H9 (cell line): ENCODE data around the gene LMTK3. TPM values are rescaled to one million over a fixed set of nuclear protein-coding genes. Genes with fewer than 3 reads are reported as not detected.

Experiments used
- DNase-seq: peaks from one replicate; pipeline ENCODE4 v3.0.0-alpha.2; 2017
- H2AFZ ChIP-seq: one replicate; pipeline ENCODE4 v1.6.1; 2013; ENCODE audit warnings: mild to moderate bottlenecking, low read length, control low read depth, moderate library complexity
- H2AK5ac ChIP-seq: 2 replicates; pipeline ENCODE4 v1.6.1; 2013; ENCODE audit warnings: low read length, control low read depth, mixed read lengths; ENCODE audit not compliant: insufficient read length
- H2BK120ac ChIP-seq: one replicate; pipeline ENCODE4 v1.6.1; 2013; ENCODE audit warnings: low read depth, mild to moderate bottlenecking, low read length, control low read depth, inconsistent platforms; ENCODE audit not compliant: poor library complexity, severe bottlenecking
- H2BK12ac ChIP-seq: 2 replicates; pipeline ENCODE4 v1.6.1; 2013; ENCODE audit warnings: low read length, control low read depth, mixed read lengths, low read depth; ENCODE audit not compliant: insufficient read length
- H2BK15ac ChIP-seq: 2 replicates; pipeline ENCODE4 v1.6.1; 2013; ENCODE audit warnings: low read depth, low read length, control low read depth
- H2BK20ac ChIP-seq: one replicate; pipeline ENCODE4 v1.6.1; 2013; ENCODE audit warnings: low read depth, mild to moderate bottlenecking, low read length, control low read depth, inconsistent platforms; ENCODE audit not compliant: poor library complexity, severe bottlenecking
- H2BK5ac ChIP-seq: 2 replicates; pipeline ENCODE4 v1.6.1; 2013; ENCODE audit warnings: low read length, control low read depth, mixed read lengths; ENCODE audit not compliant: insufficient read length
- H3K14ac ChIP-seq: 2 replicates; pipeline ENCODE4 v1.6.1; 2013; ENCODE audit warnings: low read length, control low read depth; ENCODE audit not compliant: insufficient read depth
- H3K18ac ChIP-seq: 2 replicates; pipeline ENCODE4 v1.6.1; 2013; ENCODE audit warnings: low read depth, mild to moderate bottlenecking, mixed read lengths, low read length, control low read depth; ENCODE audit not compliant: insufficient read length
- H3K23ac ChIP-seq: 2 replicates; pipeline ENCODE4 v1.6.1; 2013; ENCODE audit warnings: low read length, control low read depth, mixed read lengths, low read depth; ENCODE audit not compliant: insufficient read length
- H3K23me2 ChIP-seq: 2 replicates; pipeline ENCODE4 v1.6.1; 2013; ENCODE audit warnings: low read depth, mild to moderate bottlenecking, mixed read lengths, low read length, control low read depth; ENCODE audit not compliant: insufficient read length, poor library complexity, severe bottlenecking
- H3K27ac ChIP-seq: 2 replicates; pipeline ENCODE4 v1.5.1; 2013; ENCODE audit warnings: low read length, control low read depth, mixed read lengths, low read depth; ENCODE audit not compliant: insufficient read length
- H3K27me3 ChIP-seq: 2 replicates; pipeline ENCODE4 v1.6.1; 2013; ENCODE audit warnings: low read length, control low read depth, inconsistent platforms; ENCODE audit not compliant: insufficient read depth
- H3K4ac ChIP-seq: 2 replicates; pipeline ENCODE4 v1.6.1; 2013; ENCODE audit warnings: low read depth, mild to moderate bottlenecking, control low read depth, inconsistent platforms, low read length, moderate library complexity
- H3K4me1 ChIP-seq: 2 replicates; pipeline ENCODE4 v1.6.1; 2013; ENCODE audit warnings: low read length, control low read depth, inconsistent platforms; ENCODE audit not compliant: insufficient read depth
- H3K4me2 ChIP-seq: 2 replicates; pipeline ENCODE4 v1.6.1; 2013; ENCODE audit warnings: low read length, control low read depth, mixed read lengths; ENCODE audit not compliant: insufficient read length, insufficient read depth
- H3K56ac ChIP-seq: 2 replicates; pipeline ENCODE4 v1.6.1; 2013; ENCODE audit warnings: low read depth, mild to moderate bottlenecking, mixed read lengths, low read length, control low read depth; ENCODE audit not compliant: insufficient read length
- H3K79me1 ChIP-seq: 2 replicates; pipeline ENCODE4 v1.6.1; 2013; ENCODE audit warnings: low read depth, mild to moderate bottlenecking, moderate library complexity, low read length, control low read depth, inconsistent platforms; ENCODE audit not compliant: insufficient read depth, poor library complexity, severe bottlenecking
- H3K79me2 ChIP-seq: 2 replicates; pipeline ENCODE4 v1.6.1; 2013; ENCODE audit warnings: low read length, control low read depth, inconsistent platforms; ENCODE audit not compliant: insufficient read depth
- H3K9ac ChIP-seq: 2 replicates; pipeline ENCODE4 v1.6.1; 2013; ENCODE audit warnings: low read length, control low read depth, mixed read lengths; ENCODE audit not compliant: insufficient read length; ENCODE audit errors: extremely low read depth
- H3K9me3 ChIP-seq: one replicate; pipeline ENCODE4 v1.6.1; 2013; ENCODE audit warnings: low read depth, low read length, inconsistent platforms; ENCODE audit not compliant: control insufficient read depth
- H3T11ph ChIP-seq: one replicate; pipeline ENCODE4 v1.6.1; 2013; ENCODE audit warnings: mild to moderate bottlenecking, low read length, control low read depth, inconsistent platforms
- H4K20me1 ChIP-seq: one replicate; pipeline ENCODE4 v1.6.1; 2013; ENCODE audit not compliant: control insufficient read depth, insufficient read length, insufficient read depth
- H4K5ac ChIP-seq: 2 replicates; pipeline ENCODE4 v1.6.1; 2013; ENCODE audit warnings: low read depth, mild to moderate bottlenecking, mixed read lengths, low read length, control low read depth; ENCODE audit not compliant: insufficient read length
- H4K8ac ChIP-seq: replicated peaks from 2 replicates; pipeline ENCODE4 v1.6.1; 2013; ENCODE audit warnings: low read length, control low read depth, mixed read lengths, low read depth; ENCODE audit not compliant: insufficient read length
- H4K91ac ChIP-seq: 2 replicates; pipeline ENCODE4 v1.6.1; 2013; ENCODE audit warnings: low read depth, mild to moderate bottlenecking, moderate library complexity, mixed read lengths, low read length, control low read depth; ENCODE audit not compliant: insufficient read length
- H3K27ac Mint-ChIP-seq, 3 experiments: 2 replicates in 2 of 3; 3 replicates in 1 of 3; pipeline ENCODE4 v1.8.0; 2020 to 2021; ENCODE audit warnings: mixed read lengths in 3 of 3, mild to moderate bottlenecking in 1 of 3, moderate library complexity in 1 of 3
- H3K27me3 Mint-ChIP-seq: 2 replicates; pipeline ENCODE4 v1.8.0; 2021; ENCODE audit warnings: low read depth, mild to moderate bottlenecking, moderate library complexity, mixed read lengths
- H3K36me3 Mint-ChIP-seq, 3 experiments: 2 replicates in 2 of 3; 3 replicates in 1 of 3; pipeline ENCODE4 v1.8.0; 2020 to 2021; ENCODE audit warnings: low read depth in 3 of 3, mixed read lengths in 3 of 3; ENCODE audit not compliant: insufficient read depth in 1 of 3
- H3K4me1 Mint-ChIP-seq, 2 experiments: 2 replicates each; pipeline ENCODE4 v1.8.0; 2020; ENCODE audit warnings: mixed read lengths in 2 of 2
- H3K4me3 Mint-ChIP-seq, 2 experiments: 2 replicates in 1 of 2; 3 replicates in 1 of 2; pipeline ENCODE4 v1.8.0; 2020 to 2021; ENCODE audit warnings: mild to moderate bottlenecking in 2 of 2, mixed read lengths in 2 of 2, moderate library complexity in 1 of 2
- H3K9me3 Mint-ChIP-seq, 2 experiments: 2 replicates in 1 of 2; 3 replicates in 1 of 2; pipeline ENCODE4 v1.8.0; 2020; ENCODE audit warnings: mild to moderate bottlenecking in 2 of 2, mixed read lengths in 2 of 2, moderate library complexity in 1 of 2
- CTCF ChIP-seq: fragments of 200-600 bp; sonication (generic); conservative IDR thresholded peaks from 3 replicates; pipeline ENCODE4 v1.8.0; 2021; ENCODE audit warnings: antibody characterized with exemption, mild to moderate bottlenecking
- WGBS: extraction: QIAGEN DNeasy Blood & Tissue Kit; methylation state at CpG from one replicate; pipeline ENCODE4 v1.1.7; 2013; ENCODE audit warnings: missing lambda C conversion rate, low lambda C conversion rate, mixed read lengths; ENCODE audit not compliant: insufficient read length; ENCODE audit errors: extremely low coverage; 5-methylcytosine and 5-hydroxymethylcytosine counted together
- total RNA-seq: library from RNA; stranded (reverse); gene quantifications from 2 replicates; pipeline ENCODE4 v1.2.1, GENCODE V29; 2021

Gene LMTK3
- total RNA-seq, 1 experiment from 2014 or later, result 14.4 TPM

- Histone ChIP-seq H3K23me2 (no peaks in the 10 kb centered on the region), H3K4me2 (no peak overlapping the region), H2BK5ac (no peak overlapping the region), H2BK120ac (no peak overlapping the region), H4K5ac (no peak overlapping the region), H3K79me2 (no peaks in the 10 kb centered on the region), H4K8ac (no peak overlapping the region), H3K14ac (no peak overlapping the region), H2AFZ (no peak overlapping the region), H3K27ac (no peak overlapping the region), H4K20me1 (no peaks in the 10 kb centered on the region), H2BK20ac (no peak overlapping the region), H3K4me1 (peaks cover 6% of the 10 kb centered on the region; the same call in 1 of the 2 replicates), H3K4ac (no peak overlapping the region), H4K91ac (no peak overlapping the region), H3K27me3 (no peaks in the 10 kb centered on the region), H2BK12ac (no peak overlapping the region), H2BK15ac (no peak overlapping the region), H2AK5ac (no peak overlapping the region), H3K9me3 (no peaks in the 10 kb centered on the region), H3T11ph (no peak overlapping the region), H3K56ac (no peak overlapping the region), H3K9ac (no peak overlapping the region), H3K79me1 (no peaks in the 10 kb centered on the region), H3K18ac (no peak overlapping the region), H3K23ac (no peak overlapping the region)
- no peak for TF ChIP-seq CTCF
- WGBS, result no CpG with 5 or more reads among the region's 1 CpG
- H3K27ac Mint-ChIP-seq, result no peak overlapping the region
- H3K36me3 Mint-ChIP-seq, result no peaks in the 10 kb centered on the region
- H3K9me3 Mint-ChIP-seq, result no peaks in the 10 kb centered on the region
- no peak for DNase-seq
- no peaks in the 10 kb centered on the region for H3K27me3 Mint-ChIP-seq
- H3K4me1 Mint-ChIP-seq, result peaks cover 14 to 18% of the 10 kb centered on the region in 2 experiments
- H3K4me3 Mint-ChIP-seq, result no peak overlapping the region
Measured at GRCh38 chr19:48547722-48548121, 36.1 kb upstream of the LMTK3 start.
